OCI-LY3 (cell line): Measurements from ENCODE around the gene PRKCQ.
A peak's percentile ranks its signal among the peaks of the same experiment; 100 is the strongest.

Experiments
- H2AFZ ChIP-seq: fragments of 200-600, 300-600 bp; shearing (Covaris generic); 2 replicates; pipeline ENCODE4 v1.6.0; 2014; ENCODE audit warnings: antibody characterized with exemption, low read depth, low read length
- H3K27ac ChIP-seq: fragments of 200-600, 300-600 bp; sonication (generic); 2 replicates; pipeline ENCODE4 v1.5.1; 2014; ENCODE audit warnings: mild to moderate bottlenecking, low read length, moderate library complexity, mixed read lengths
- H3K27me3 ChIP-seq: fragments of 200-600, 300-600 bp; sonication (generic); 2 replicates; pipeline ENCODE4 v1.6.1; 2014; ENCODE audit warnings: low read depth, low read length, mixed read lengths
- H3K36me3 ChIP-seq: fragments of 200-600, 300-600 bp; sonication (generic); replicated peaks from 2 replicates; pipeline ENCODE3; 2014; ENCODE audit warnings: low read depth, low read length, mixed read lengths
- H3K4me1 ChIP-seq: fragments of 300-600, 200-600 bp; sonication (generic); 2 replicates; pipeline ENCODE4 v1.6.1; 2014; ENCODE audit warnings: low read length, mixed read lengths
- H3K4me2 ChIP-seq: fragments of 200-600, 300-600 bp; sonication (generic); 2 replicates; pipeline ENCODE4 v1.6.1; 2014; ENCODE audit warnings: low read length, mixed read lengths
- H3K4me3 ChIP-seq: fragments of 300-600, 200-600 bp; sonication (generic); 2 replicates; pipeline ENCODE4 v1.5.1; 2014; ENCODE audit warnings: antibody characterized with exemption, mild to moderate bottlenecking, low read length, moderate library complexity
- H3K79me2 ChIP-seq: fragments of 300-600, 200-600 bp; shearing (Covaris generic); 2 replicates; pipeline ENCODE4 v1.6.1; 2014; ENCODE audit warnings: mild to moderate bottlenecking, low read length, mixed read lengths
- H3K9ac ChIP-seq: fragments of 300-600, 200-600 bp; shearing (Covaris generic); 2 replicates; pipeline ENCODE4 v1.6.0; 2014; ENCODE audit warnings: mild to moderate bottlenecking, low read length, moderate library complexity
- H3K9me3 ChIP-seq: fragments of 200-600, 300-600 bp; shearing (Covaris generic); 2 replicates; pipeline ENCODE4 v1.6.1; 2014; ENCODE audit warnings: low read length, mixed read lengths; ENCODE audit not compliant: insufficient read depth
- H4K20me1 ChIP-seq: fragments of 200-600, 300-600 bp; sonication (generic); 2 replicates; pipeline ENCODE4 v1.6.1; 2016; ENCODE audit warnings: low read length, mixed read lengths; ENCODE audit not compliant: insufficient read depth
- EZH2phosphoT487 ChIP-seq: fragments of 200-600 bp; shearing (Covaris generic); IDR thresholded peaks from 2 replicates; pipeline ENCODE4 v1.6.1; 2018; ENCODE audit warnings: antibody characterized with exemption, mixed run types, low read depth
- TF ChIP-seq, protein P1 (sequence below): fragments of 200-600, 300-600 bp; sonication (generic); IDR thresholded peaks from 2 replicates; pipeline ENCODE4 v1.5.1; 2014; ENCODE audit warnings: antibody characterized with exemption, low read length, low read depth

Gene PRKCQ

DNA sequence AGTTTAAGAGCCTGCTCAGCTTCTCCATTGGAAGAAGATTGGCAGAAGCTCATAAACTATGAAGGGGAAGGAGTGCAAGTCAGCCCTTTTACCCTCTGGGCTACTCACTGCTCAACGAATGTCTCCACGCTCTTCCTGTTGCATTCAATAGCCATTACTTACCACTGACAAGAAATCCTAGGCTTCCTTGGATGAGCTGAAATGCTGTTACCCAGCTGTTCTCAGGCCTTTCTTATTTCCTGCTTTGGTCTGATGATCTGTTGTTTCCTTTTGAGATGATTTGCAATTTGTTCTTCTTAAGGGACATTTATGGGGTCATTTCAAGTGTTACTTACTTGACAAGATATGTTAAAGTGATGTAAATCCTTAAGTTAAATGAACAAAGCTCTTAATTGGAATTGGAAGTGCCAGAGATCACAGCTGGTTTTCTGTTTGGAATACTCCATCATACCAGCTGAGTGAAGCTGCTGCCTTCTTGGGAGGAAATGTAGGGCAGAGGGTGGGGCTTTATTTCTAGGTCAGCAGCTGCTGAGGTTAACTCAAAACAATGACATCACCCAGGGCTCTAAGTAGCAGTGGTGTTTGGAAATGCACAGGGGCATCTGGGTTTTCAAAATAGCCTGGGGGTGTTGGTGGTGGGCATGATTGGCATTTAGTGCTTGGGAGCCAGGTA, 170.0 kb downstream of the PRKCQ start:
- Histone ChIP-seq H3K9ac (no peak overlapping the region), H3K79me2 (no peaks in the 10 kb centered on the region), H3K9me3 (no peaks in the 10 kb centered on the region), H4K20me1 (no peaks in the 10 kb centered on the region), H3K36me3 (no peaks in the 10 kb centered on the region), H2AFZ (no peak overlapping the region), H3K4me2 (no peak overlapping the region), H3K4me3 (no peak overlapping the region), H3K27ac (no peak overlapping the region), H3K4me1 (peaks cover 8% of the 10 kb centered on the region), H3K27me3 (peaks cover 17% of the 10 kb centered on the region; the same call in 1 of the 2 replicates)
- TF ChIP-seq EZH2phosphoT487: no peak
- TF ChIP-seq, protein P1, sequence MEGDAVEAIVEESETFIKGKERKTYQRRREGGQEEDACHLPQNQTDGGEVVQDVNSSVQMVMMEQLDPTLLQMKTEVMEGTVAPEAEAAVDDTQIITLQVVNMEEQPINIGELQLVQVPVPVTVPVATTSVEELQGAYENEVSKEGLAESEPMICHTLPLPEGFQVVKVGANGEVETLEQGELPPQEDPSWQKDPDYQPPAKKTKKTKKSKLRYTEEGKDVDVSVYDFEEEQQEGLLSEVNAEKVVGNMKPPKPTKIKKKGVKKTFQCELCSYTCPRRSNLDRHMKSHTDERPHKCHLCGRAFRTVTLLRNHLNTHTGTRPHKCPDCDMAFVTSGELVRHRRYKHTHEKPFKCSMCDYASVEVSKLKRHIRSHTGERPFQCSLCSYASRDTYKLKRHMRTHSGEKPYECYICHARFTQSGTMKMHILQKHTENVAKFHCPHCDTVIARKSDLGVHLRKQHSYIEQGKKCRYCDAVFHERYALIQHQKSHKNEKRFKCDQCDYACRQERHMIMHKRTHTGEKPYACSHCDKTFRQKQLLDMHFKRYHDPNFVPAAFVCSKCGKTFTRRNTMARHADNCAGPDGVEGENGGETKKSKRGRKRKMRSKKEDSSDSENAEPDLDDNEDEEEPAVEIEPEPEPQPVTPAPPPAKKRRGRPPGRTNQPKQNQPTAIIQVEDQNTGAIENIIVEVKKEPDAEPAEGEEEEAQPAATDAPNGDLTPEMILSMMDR: no peak

DNA sequence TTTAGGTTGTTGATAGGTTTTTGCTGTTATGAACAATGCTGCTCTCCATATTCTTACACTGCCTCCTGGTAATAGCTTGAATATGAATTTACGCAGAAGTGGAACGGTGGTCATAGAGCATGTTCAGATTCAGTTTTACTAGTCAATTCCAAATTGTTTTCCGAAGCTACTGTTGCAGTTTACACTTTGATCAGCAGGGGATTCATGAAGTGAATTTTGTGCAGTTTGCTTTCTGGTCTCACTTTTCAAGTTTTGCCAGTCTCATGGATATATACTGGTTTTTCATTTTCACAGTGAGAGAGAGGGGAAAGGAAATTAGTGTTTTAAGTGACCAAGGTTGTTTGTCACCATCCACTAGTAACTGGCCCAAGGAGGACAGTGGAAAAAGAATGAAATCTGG, 171.3 kb downstream of the PRKCQ start:
- H3K9me3 ChIP-seq: no peaks in the 10 kb centered on the region
- H4K20me1 ChIP-seq: no peaks in the 10 kb centered on the region
- no peak overlapping the region for H2AFZ ChIP-seq
- no peak overlapping the region for H3K27ac ChIP-seq
- TF ChIP-seq, protein P1: no peak
- no peak for TF ChIP-seq EZH2phosphoT487
- no peaks in the 10 kb centered on the region for H3K36me3 ChIP-seq
- H3K9ac ChIP-seq: no peak overlapping the region
- H3K4me3 ChIP-seq: no peak overlapping the region
- no peak overlapping the region for H3K4me2 ChIP-seq
- no peaks in the 10 kb centered on the region for H3K79me2 ChIP-seq
- peaks cover 8% of the 10 kb centered on the region for H3K4me1 ChIP-seq
- peaks cover 18% of the 10 kb centered on the region for H3K27me3 ChIP-seq

DNA sequence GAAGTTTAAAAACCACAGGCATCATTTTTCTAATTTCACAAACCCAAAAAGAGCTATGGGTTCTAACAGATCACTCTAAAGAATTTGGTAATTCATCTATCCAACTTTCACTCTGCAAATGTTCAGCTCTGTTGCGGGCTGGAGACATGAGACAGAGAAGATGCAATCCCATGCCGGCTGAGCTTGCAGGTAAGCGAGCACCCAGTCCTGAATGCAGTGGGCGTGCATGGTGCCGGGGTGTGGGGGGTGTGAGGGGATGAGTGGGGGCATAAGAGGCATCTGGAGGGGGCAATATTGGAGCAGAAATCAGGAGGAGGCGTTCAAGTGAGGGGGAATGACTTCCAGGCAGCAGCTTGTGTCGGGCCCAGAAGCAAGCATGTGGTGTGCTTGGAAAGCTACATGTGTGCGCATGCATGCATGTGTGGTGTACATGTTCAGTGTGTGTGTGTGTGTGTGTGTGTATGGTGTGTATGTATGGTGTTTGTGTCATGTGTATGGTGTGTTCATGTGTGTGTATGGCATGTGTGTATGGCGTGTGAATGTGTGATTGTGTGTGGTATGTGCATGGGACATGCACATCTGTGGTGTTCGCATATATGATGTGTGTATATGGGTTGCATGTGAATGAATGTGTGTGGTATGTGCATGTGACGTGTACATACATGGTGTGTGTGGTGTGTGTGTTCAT, 172.9 kb downstream of the PRKCQ start:
- peak overlapping the region; percentile 54 for H3K4me3 ChIP-seq
- no peaks in the 10 kb centered on the region for H3K36me3 ChIP-seq
- TF ChIP-seq EZH2phosphoT487: no peak
- TF ChIP-seq, protein P1: no peak
- no peak overlapping the region for H2AFZ ChIP-seq
- H4K20me1 ChIP-seq: no peaks in the 10 kb centered on the region
- peaks cover 29% of the 10 kb centered on the region for H3K27me3 ChIP-seq
- peaks cover 10% of the 10 kb centered on the region for H3K4me1 ChIP-seq
- peak overlapping the region; percentile 72 for H3K4me2 ChIP-seq
- no peak overlapping the region for H3K9ac ChIP-seq
- H3K27ac ChIP-seq: no peak overlapping the region
- H3K9me3 ChIP-seq: no peaks in the 10 kb centered on the region
- no peaks in the 10 kb centered on the region for H3K79me2 ChIP-seq

DNA sequence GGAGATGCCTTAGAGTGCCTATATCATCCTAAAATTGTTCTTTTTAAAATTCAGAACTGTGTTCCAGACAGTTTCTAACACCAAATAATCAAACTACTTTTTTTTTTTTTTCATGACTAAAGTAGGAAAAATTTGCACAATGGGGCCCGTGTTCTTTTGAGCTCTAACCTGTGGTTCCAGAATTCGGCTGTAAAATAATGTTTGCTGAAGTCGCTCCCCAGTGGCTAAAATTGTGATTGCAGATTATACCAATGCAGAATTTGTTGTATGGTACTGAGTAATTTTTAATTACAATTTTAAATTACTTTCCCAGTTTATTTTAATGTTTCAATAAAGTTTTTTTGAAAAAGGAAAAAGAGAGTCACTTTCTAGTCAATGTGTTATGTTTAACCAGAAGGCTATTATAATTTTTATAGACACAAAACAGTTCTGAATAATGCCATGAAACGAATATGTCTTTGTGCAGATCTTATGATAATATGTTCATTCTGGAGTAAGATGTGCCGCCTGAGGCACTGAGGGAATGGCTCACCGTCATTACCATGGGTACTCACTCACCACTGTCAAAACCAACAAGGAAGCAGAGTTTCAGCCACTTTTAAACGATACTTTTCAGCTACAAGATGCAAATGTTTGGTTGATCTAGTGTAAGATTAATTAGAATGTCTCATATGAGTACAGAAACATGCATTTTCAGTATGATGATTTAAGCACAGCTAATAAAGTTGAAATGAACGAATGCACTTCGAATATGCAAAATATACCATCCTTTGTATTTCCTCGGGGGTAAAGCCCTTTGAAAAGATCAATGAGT, 173.6 kb downstream of the PRKCQ start:
- Histone ChIP-seq H3K27me3 (peaks cover 25% of the 10 kb centered on the region), H4K20me1 (no peaks in the 10 kb centered on the region), H3K36me3 (no peaks in the 10 kb centered on the region), H3K4me1 (peaks cover 11% of the 10 kb centered on the region), H3K9me3 (no peaks in the 10 kb centered on the region), H3K27ac (no peak overlapping the region), H3K4me2 (peak overlapping the region; percentile 72), H3K79me2 (no peaks in the 10 kb centered on the region), H3K9ac (no peak overlapping the region), H3K4me3 (peak overlapping the region; percentile 54), H2AFZ (no peak overlapping the region)
- no peak for TF ChIP-seq EZH2phosphoT487
- TF ChIP-seq, protein P1: peak; percentile 52
